IMR-90 (cell line): Measurements from ENCODE around the gene MMAB. TPM values are rescaled to one million over a fixed set of nuclear protein-coding genes. Genes with fewer than 3 reads are reported as not detected.

ENCODE experiments used
- ATAC-seq: fragments of 200-7000 bp; cut with Tn5 transposase; 2 replicates; pipeline ENCODE4 v1.9.1; 2020; ENCODE audit warnings: low read depth, mild to moderate bottlenecking, moderate library complexity
- BruUV-seq: library from RNA; stranded (reverse); fragments of 400-500 nt; replicated peaks from 2 replicates; lab custom pipeline; 2021; lab: Mats Ljungman, UMichigan
- CTCF ChIA-PET: fragments of 300-600 bp; formaldehyde crosslinking; extraction: SDS; loops from one replicate; lab custom pipeline; 2021; ENCODE audit warnings: antibody characterized with exemption; lab: Yijun Ruan, JAX
- POLR2A ChIA-PET: fragments of 300-600 bp; sonication (Branson Sonifier 250); formaldehyde crosslinking; loops from one replicate; lab custom pipeline; 2022; ENCODE audit warnings: antibody characterized with exemption; ENCODE audit not compliant: unreplicated experiment; lab: Charles Lee
- DNase-seq: peaks from one replicate; pipeline ENCODE4 v3.0.0; 2013
- H2AFZ ChIP-seq: replicated peaks from 2 replicates; pipeline ENCODE3; 2013; ENCODE audit warnings: low read length, mild to moderate bottlenecking; ENCODE audit not compliant: poor library complexity
- H2AK5ac ChIP-seq: 2 replicates; pipeline ENCODE4 v1.6.1; 2013; ENCODE audit warnings: low read depth, low read length, inconsistent platforms
- H2AK9ac ChIP-seq: replicated peaks from 2 replicates; pipeline ENCODE3; 2013; ENCODE audit warnings: mild to moderate bottlenecking, low read depth, low read length, moderate library complexity; ENCODE audit not compliant: poor library complexity
- H2BK120ac ChIP-seq: 2 replicates; pipeline ENCODE4 v1.6.1; 2013; ENCODE audit warnings: low read depth, low read length, inconsistent platforms
- H2BK15ac ChIP-seq: 3 replicates; pipeline ENCODE4 v1.6.1; 2013; ENCODE audit warnings: low read depth, low read length, inconsistent platforms
- H2BK20ac ChIP-seq: 2 replicates; pipeline ENCODE4 v1.6.1; 2013; ENCODE audit warnings: low read depth, mild to moderate bottlenecking, inconsistent platforms, low read length, moderate library complexity
- H2BK5ac ChIP-seq: 2 replicates; pipeline ENCODE4 v1.6.1; 2013; ENCODE audit warnings: mild to moderate bottlenecking, low read depth, low read length, inconsistent platforms; ENCODE audit not compliant: poor library complexity, severe bottlenecking
- H3K14ac ChIP-seq: replicated peaks from 2 replicates; pipeline ENCODE4 v1.6.1; 2013; ENCODE audit warnings: low read depth, low read length, inconsistent platforms
- H3K18ac ChIP-seq: 2 replicates; pipeline ENCODE4 v1.6.1; 2013; ENCODE audit warnings: low read depth, low read length, control low read depth
- H3K23ac ChIP-seq: 2 replicates; pipeline ENCODE4 v1.6.1; 2013; ENCODE audit warnings: low read depth, low read length, inconsistent platforms
- H3K27ac ChIP-seq: 2 replicates; pipeline ENCODE4 v1.5.1; 2013; ENCODE audit warnings: mild to moderate bottlenecking, control low read depth, low read length; ENCODE audit not compliant: insufficient read depth
- H3K27me3 ChIP-seq: 2 replicates; pipeline ENCODE4 v1.6.1; 2013; ENCODE audit warnings: low read length; ENCODE audit not compliant: control insufficient read depth, insufficient read depth
- H3K36me3 ChIP-seq: 2 replicates; pipeline ENCODE4 v1.6.1; 2013; ENCODE audit warnings: low read length, mixed read lengths; ENCODE audit not compliant: control insufficient read depth, insufficient read depth
- H3K4ac ChIP-seq: 2 replicates; pipeline ENCODE4 v1.6.1; 2013; ENCODE audit warnings: low read depth, low read length, inconsistent platforms
- H3K4me1 ChIP-seq: 2 replicates; pipeline ENCODE4 v1.6.1; 2013; ENCODE audit warnings: low read length, mixed read lengths; ENCODE audit not compliant: control insufficient read depth, insufficient read depth
- H3K4me2 ChIP-seq: 2 replicates; pipeline ENCODE4 v1.6.1; 2013; ENCODE audit warnings: low read depth, mild to moderate bottlenecking, control low read depth, low read length, moderate library complexity
- H3K4me3 ChIP-seq: 2 replicates; pipeline ENCODE4 v1.5.1; 2013; ENCODE audit warnings: low read depth, mild to moderate bottlenecking, control low read depth, low read length, moderate library complexity; ENCODE audit not compliant: insufficient read depth
- H3K56ac ChIP-seq: 2 replicates; pipeline ENCODE4 v1.6.1; 2013; ENCODE audit warnings: low read length, inconsistent platforms; ENCODE audit not compliant: insufficient read depth; ENCODE audit errors: extremely low read depth
- H3K79me1 ChIP-seq, 2 experiments: 2 replicates each; pipeline ENCODE4 v1.6.1; 2013; ENCODE audit warnings: low read length in 2 of 2, inconsistent platforms in 1 of 2, low read depth in 1 of 2
- H3K9ac ChIP-seq: 2 replicates; pipeline ENCODE4 v1.6.1; 2013; ENCODE audit warnings: low read depth, low read length, control low read depth
- H3K9me1 ChIP-seq: 2 replicates; pipeline ENCODE4 v1.6.1; 2013; ENCODE audit warnings: low read length, inconsistent platforms; ENCODE audit not compliant: insufficient read depth
- H3K9me3 ChIP-seq: 2 replicates; pipeline ENCODE4 v1.6.1; 2013; ENCODE audit warnings: low read length; ENCODE audit not compliant: control insufficient read depth, insufficient read depth
- H4K20me1 ChIP-seq: 2 replicates; pipeline ENCODE4 v1.6.1; 2013; ENCODE audit warnings: low read length, inconsistent platforms; ENCODE audit not compliant: insufficient read depth
- H4K5ac ChIP-seq: 2 replicates; pipeline ENCODE4 v1.6.1; 2013; ENCODE audit warnings: mild to moderate bottlenecking, low read depth, low read length, control low read depth
- H4K8ac ChIP-seq, 2 experiments: 2 replicates each; pipeline ENCODE4 v1.6.1; 2013; ENCODE audit warnings: low read depth in 2 of 2, low read length in 2 of 2, control low read depth in 1 of 2, inconsistent platforms in 1 of 2
- H4K91ac ChIP-seq: 2 replicates; pipeline ENCODE4 v1.6.1; 2013; ENCODE audit warnings: low read depth, low read length, inconsistent platforms; ENCODE audit not compliant: insufficient read depth
- BHLHE40 ChIP-seq: fragments of 150-350 bp; IDR thresholded peaks from 2 replicates; pipeline ENCODE4 v1.6.1; 2016; ENCODE audit warnings: mild to moderate bottlenecking, low read depth, low read length
- CEBPB ChIP-seq: IDR thresholded peaks from 2 replicates; pipeline ENCODE4 v1.6.1; 2012; ENCODE audit warnings: low read depth, low read length, improper control_type of control experiment
- CHD1 ChIP-seq: IDR thresholded peaks from 2 replicates; pipeline ENCODE4 v1.6.1; 2012; ENCODE audit warnings: low read depth, low read length, improper control_type of control experiment
- CTCF ChIP-seq: conservative IDR thresholded peaks from 2 replicates; pipeline ENCODE4 v1.5.1; 2012; ENCODE audit warnings: mild to moderate bottlenecking, low read depth, low read length, improper control_type of control experiment
- ELK1 ChIP-seq: fragments of 150-350 bp; IDR thresholded peaks from 2 replicates; pipeline ENCODE4 v1.6.1; 2016; ENCODE audit warnings: low read depth, mild to moderate bottlenecking, low read length, moderate library complexity, borderline replicate concordance
- FOS ChIP-seq: fragments of 150-350 bp; IDR thresholded peaks from 2 replicates; pipeline ENCODE4 v1.6.1; 2016; ENCODE audit warnings: low read depth, low read length
- MAFK ChIP-seq: IDR thresholded peaks from 2 replicates; pipeline ENCODE4 v1.6.1; 2012; ENCODE audit warnings: low read depth, low read length, improper control_type of control experiment
- MAZ ChIP-seq: IDR thresholded peaks from 2 replicates; pipeline ENCODE4 v1.6.1; 2012; ENCODE audit warnings: low read depth, mild to moderate bottlenecking, low read length, improper control_type of control experiment, moderate library complexity, borderline replicate concordance
- MXI1 ChIP-seq: IDR thresholded peaks from 2 replicates; pipeline ENCODE4 v1.6.1; 2012; ENCODE audit warnings: low read depth, mild to moderate bottlenecking, low read length, moderate library complexity, borderline replicate concordance
- NFE2L2 ChIP-seq: fragments of 150-350 bp; IDR thresholded peaks from 2 replicates; pipeline ENCODE4 v1.6.1; 2016; ENCODE audit warnings: low read depth, mild to moderate bottlenecking, low read length
- POLR2A ChIP-seq: IDR thresholded peaks from 2 replicates; pipeline ENCODE4 v1.6.1; 2012; ENCODE audit warnings: mild to moderate bottlenecking, low read depth, low read length
- RAD21 ChIP-seq: IDR thresholded peaks from 2 replicates; pipeline ENCODE4 v1.6.1; 2012; ENCODE audit warnings: low read length, improper control_type of control experiment
- RCOR1 ChIP-seq: IDR thresholded peaks from 2 replicates; pipeline ENCODE4 v1.6.1; 2012; ENCODE audit warnings: mild to moderate bottlenecking, low read length, improper control_type of control experiment; ENCODE audit not compliant: insufficient replicate concordance
- RFX5 ChIP-seq: IDR thresholded peaks from 2 replicates; pipeline ENCODE4 v1.8.0; 2012; ENCODE audit warnings: low read depth, mild to moderate bottlenecking, low read length, moderate library complexity
- SMC3 ChIP-seq: fragments of 150-350 bp; IDR thresholded peaks from 2 replicates; pipeline ENCODE4 v1.6.1; 2016; ENCODE audit warnings: low read depth, mild to moderate bottlenecking, antibody characterized with exemption, low read length, moderate library complexity
- USF2 ChIP-seq: fragments of 150-350 bp; IDR thresholded peaks from 2 replicates; pipeline ENCODE4 v1.6.1; 2017; ENCODE audit warnings: mild to moderate bottlenecking, antibody characterized with exemption, low read length, low read depth
- WGBS, 2 experiments: methylation state at CpG; one replicate each; pipeline versions ENCODE4 v1.1.5 to v1.1.7; 2013; ENCODE audit warnings: missing lambda C conversion rate in 2 of 2; ENCODE audit not compliant: insufficient read length in 1 of 2; ENCODE audit errors: extremely low coverage in 2 of 2; 5-methylcytosine and 5-hydroxymethylcytosine counted together
- dilution Hi-C: fragments of 300-500 bp; cut with HindIII; formaldehyde crosslinking; loops from one replicate; pipeline ENCODE4 v1.14.3; 2018; ENCODE audit warnings: low sequenced_read_pairs; ENCODE audit not compliant: unreplicated experiment
- in situ Hi-C: fragments of 300-500 bp; cut with MboI; formaldehyde crosslinking; loops from 3 replicates; pipeline ENCODE4 v1.14.3; 2019; ENCODE audit warnings: low sequenced_read_pairs, inconsistent platforms, mixed read lengths
- intact Hi-C: fragments of 100-400 bp; cut with micrococcal nuclease; formaldehyde crosslinking; loops from 2 replicates; pipeline ENCODE4 v1.10.0; 2022
- polyA plus RNA-seq, 3 experiments: library from polyadenylated mRNA; depleted of rRNA; stranded (reverse); fragments of >200 nt; gene quantifications; 2 replicates each; pipeline ENCODE4 v1.2.3, GENCODE V29; 2012; ENCODE audit warnings: low replicate concordance in 1 of 3
- total RNA-seq: library from RNA; depleted of rRNA; stranded (reverse); fragments of >200 nt; gene quantifications from 2 replicates; pipeline ENCODE4 v1.2.3, GENCODE V29; 2012

MMAB gene
- total and polyA plus RNA-seq, 2 of the 4 experiments (the other 2 are of a cell fraction): 16.5 to 16.9 TPM

GRCh38 chr12:109575683-109576082, 2.4 kb upstream of the MMAB start:
- Histone ChIP-seq H2AK9ac (no peak overlapping the region), H4K5ac (no peak overlapping the region), H3K4me3 (no peak overlapping the region), H2AFZ (no peak overlapping the region), H2BK5ac (no peak overlapping the region), H4K91ac (no peak overlapping the region), H3K27me3 (no peaks in the 10 kb centered on the region), H3K4me1 (peaks cover 2% of the 10 kb centered on the region; the same call in 1 of the 2 replicates), H3K14ac (no peak overlapping the region), H3K18ac (no peak overlapping the region), H3K9me1 (peaks cover 5% of the 10 kb centered on the region), H3K23ac (no peak overlapping the region), H3K36me3 (peaks cover 11% of the 10 kb centered on the region), H2BK15ac (no peak overlapping the region), H2AK5ac (no peak overlapping the region), H3K79me1 (peaks cover 3 to 16% of the 10 kb centered on the region in 2 experiments; a peak in 3 of 4 replicates), H3K4me2 (no peak overlapping the region), H4K20me1 (no peaks in the 10 kb centered on the region), H2BK20ac (no peak overlapping the region), H3K56ac (no peak overlapping the region), H3K9me3 (no peaks in the 10 kb centered on the region), H4K8ac (no peak overlapping the region), H3K27ac (no peak overlapping the region), H3K9ac (no peak overlapping the region), H3K4ac (no peak overlapping the region), H2BK120ac (no peak overlapping the region)
- ATAC-seq: no peak
- ChIA-PET POLR2A (no interaction called here), CTCF (no interaction called here)
- in situ Hi-C loops: no loop called here
- dilution Hi-C loops: no loop called here
- WGBS, 2 experiments: 100% methylated on average over 1 of the region's 3 CpGs; no CpG with 5 or more reads in 1 of the 2 experiments
- no peak for DNase-seq
- BruUV-seq: no TSS peak
- intact Hi-C loops: no loop called here
- TF ChIP-seq RFX5 (no peak), SMC3 (no peak), RAD21 (no peak), FOS (no peak), MAFK (no peak), CEBPB (no peak), MAZ (no peak), ELK1 (no peak), RCOR1 (no peak), MXI1 (no peak), POLR2A (no peak), NFE2L2 (no peak), BHLHE40 (no peak), CHD1 (no peak), USF2 (no peak), CTCF (no peak)
